HG03521 (cell line): ENCODE results near the gene KDELR1.

Experiments used
- ATAC-seq: cut with Tn5 transposase; IDR thresholded peaks from one replicate; pipeline ENCODE4 v1.9.1; 2021; ENCODE audit warnings: mild to moderate bottlenecking, moderate library complexity; ENCODE audit not compliant: unreplicated experiment

The KDELR1 gene

DNA sequence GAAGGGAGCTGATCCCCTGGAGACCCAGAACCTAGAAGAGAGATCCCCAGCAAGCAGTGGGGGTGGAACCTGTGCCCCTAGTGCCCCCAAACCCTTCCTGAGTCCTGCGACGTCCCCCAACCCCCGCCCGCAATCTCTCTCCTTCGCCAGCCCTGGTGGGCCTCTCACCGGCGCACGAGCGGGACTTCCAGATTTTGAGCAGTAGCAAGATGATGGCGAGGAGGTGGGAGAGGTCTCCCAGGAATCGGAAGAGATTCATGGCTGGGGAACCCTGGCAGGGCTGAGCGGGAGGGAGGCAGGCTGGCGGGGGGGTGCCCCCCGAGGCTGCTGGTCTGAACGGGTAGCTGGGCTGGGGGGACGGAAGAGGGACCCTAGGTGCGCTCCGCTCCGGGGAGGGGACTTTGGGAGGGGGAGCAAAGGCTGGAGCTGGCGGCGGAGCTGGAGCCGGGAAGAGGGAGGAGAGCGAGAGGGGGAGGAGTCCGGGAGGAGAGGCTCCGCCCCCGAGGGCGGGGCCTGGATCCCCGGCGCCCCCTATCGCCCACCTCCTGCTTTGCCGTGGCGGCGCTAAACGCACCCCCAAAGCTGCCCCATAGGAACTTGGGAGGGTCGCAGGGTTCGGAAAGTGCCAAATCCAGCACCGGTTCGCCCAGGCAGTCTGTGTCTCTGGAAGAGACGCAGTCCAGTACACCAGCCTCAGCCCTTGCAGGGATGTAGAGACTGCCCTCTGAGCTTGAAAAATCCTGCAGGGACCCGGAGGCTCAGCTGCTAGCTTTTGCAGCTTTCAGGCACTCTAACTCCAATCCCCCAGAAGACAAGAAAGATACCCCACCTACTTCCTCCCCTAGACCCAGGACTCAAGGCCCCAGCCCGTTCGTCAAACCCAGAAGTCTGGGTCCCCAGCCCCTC, at the start of gene KDELR1:
KDELR1 (minus strand) TSS at position 452 of the 906 bp plus-strand sequence; CDS start at position 259, 193 bp downstream.
- peak; percentile 59 for ATAC-seq

DNA sequence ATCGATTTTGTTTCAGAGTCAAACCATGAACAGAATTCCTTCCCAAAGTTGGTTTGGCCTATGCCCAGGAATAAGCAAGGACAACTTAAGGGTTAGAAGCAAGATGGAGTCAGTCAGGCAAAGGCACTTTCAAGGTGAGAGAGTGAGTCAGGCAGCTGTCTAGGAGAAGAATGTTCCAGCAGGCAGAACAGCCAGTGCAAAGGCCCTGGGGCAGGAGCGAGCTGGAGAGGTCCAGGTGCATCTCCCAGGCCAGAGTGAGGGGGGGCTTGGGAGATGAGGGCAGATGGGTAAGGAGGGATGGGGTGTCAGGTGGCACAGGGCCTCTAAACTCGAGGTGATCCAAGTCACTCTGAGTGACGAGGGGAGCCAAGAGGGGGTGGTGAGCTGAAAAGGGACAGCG, 45.2 kb upstream of the KDELR1 start:
- ATAC-seq = no peak

GRCh38 chr19:48433337-48433736, 42.0 kb upstream of the KDELR1 start:
- ATAC-seq = no peak

GRCh38 chr19:48428670-48429069, 37.3 kb upstream of the KDELR1 start:
- ATAC-seq = no peak

DNA sequence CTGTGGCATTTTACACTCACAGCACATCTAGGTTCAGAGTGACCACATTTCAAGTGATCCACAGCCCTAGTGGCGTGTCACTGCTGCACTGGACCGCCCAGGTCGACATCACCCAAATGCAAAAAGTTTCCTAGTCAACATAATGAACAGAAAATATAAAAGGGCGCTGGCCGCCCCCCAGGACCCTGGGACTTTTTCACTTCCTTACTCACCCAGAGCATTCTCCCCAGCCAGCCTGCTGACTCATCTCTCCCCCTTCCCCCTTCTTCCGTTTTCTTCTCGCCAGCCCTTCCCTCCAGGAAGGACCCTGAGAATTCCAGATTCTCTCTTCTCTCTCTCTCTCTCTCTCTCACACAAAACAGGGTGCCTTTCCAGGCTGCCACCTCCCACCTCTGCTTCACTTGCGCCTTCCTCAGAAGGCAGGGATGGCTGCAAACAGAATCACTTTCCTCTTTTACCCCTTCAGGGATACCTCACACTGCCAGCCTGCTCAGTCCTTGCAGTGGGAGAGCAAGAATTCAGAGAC, 33.4 kb upstream of the KDELR1 start:
- ATAC-seq = no peak

- ATAC-seq = no peak
These were observed 30.2 kb upstream of the KDELR1 start for GRCh38 chr19:48421548-48421947.

DNA sequence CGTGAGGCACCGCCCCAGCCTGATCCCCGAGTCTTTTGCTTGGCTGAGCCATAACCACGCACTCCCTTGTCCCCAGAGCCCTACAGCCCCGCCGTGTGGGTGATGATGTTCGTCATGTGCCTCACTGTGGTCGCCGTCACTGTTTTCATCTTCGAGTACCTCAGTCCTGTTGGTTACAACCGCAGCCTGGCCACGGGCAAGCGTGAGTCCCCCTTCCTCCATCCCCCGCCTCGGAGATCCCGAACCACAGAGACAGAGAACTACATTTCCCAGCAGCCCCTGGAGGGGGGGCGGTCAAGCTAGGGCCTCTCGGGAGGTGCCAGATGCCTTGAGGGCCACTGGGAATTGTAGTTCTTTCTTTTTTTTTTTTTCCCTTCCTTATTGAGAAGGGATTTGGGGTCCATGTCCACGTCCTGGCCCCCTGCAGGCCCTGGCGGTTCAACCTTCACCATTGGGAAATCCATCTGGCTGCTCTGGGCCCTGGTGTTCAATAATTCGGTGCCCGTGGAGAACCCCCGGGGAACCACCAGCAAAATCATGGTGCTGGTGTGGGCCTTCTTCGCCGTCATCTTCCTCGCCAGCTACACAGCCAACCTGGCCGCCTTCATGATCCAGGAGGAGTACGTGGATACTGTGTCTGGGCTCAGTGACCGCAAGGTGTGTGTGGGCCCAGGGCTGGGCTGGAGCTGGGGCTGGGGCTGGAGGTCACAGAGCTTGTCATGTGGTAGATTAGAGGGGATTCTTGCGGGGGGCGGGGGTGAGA, 28.0 kb upstream of the KDELR1 start:
- peak; percentile 62 for ATAC-seq

DNA sequence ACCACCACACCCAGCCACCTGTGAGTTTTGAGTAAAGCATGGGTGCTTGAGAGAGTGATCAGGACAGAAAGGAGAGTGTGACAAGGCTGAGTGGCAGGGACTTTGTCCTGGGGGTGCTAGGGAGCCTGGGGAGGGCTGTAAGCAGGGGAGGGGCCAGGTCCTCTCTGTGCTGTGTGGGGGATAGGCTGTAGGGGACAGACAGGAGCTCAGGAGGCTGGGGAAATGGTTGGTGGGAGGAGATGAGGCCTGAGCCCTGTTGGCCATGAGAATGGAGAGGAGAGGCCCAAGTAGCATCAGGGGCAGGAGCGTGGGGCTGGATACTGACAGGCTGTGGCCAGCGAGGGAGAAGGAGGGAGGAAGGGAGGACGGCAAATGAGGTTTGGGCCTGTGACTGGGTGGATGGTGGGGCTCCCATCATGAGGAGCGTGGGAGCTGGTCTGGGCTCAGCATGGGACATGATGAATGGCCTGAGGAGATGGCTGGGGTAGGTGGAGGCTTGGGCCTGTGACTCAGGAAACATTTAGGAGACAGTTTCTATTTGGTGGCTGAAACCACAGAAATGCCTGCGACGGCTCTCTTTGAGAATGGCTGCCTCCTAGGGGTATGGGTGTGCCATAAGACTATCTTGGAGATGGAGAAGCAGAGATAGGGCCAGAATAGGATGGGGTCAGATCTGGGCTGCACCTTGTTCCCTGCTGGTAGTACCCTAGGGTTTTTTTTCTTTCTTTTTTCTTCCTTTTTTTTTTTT, 27.1 kb upstream of the KDELR1 start:
- ATAC-seq = no peak

GRCh38 chr19:48417421-48417820, 26.1 kb upstream of the KDELR1 start:
- no peak for ATAC-seq

DNA sequence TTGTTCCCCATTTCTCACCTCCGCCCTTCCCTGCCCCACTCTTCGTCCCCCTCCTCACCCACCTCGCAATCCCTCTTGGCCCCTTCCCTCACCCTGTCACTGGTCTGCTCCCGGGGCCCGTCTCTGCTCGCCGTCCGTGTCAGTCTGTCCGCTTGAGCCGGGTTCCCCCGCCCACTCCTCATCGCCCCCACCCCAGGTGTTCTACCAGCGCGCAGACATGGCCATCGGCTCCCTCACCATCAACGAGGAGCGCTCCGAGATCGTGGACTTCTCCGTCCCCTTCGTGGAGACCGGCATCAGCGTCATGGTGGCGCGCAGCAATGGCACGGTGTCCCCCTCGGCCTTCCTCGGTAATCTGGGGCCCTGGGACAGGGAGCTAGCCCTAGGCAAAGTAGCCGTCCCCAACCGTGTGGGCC, 24.5 kb upstream of the KDELR1 start:
- ATAC-seq = no peak

GRCh38 chr19:48415395-48415794, 24.0 kb upstream of the KDELR1 start:
- ATAC-seq = no peak

- ATAC-seq = no peak
These were observed 22.7 kb upstream of the KDELR1 start for GRCh38 chr19:48413879-48414587.

- no peak for ATAC-seq
These were observed 14.5 kb upstream of the KDELR1 start for GRCh38 chr19:48405850-48406249.

DNA sequence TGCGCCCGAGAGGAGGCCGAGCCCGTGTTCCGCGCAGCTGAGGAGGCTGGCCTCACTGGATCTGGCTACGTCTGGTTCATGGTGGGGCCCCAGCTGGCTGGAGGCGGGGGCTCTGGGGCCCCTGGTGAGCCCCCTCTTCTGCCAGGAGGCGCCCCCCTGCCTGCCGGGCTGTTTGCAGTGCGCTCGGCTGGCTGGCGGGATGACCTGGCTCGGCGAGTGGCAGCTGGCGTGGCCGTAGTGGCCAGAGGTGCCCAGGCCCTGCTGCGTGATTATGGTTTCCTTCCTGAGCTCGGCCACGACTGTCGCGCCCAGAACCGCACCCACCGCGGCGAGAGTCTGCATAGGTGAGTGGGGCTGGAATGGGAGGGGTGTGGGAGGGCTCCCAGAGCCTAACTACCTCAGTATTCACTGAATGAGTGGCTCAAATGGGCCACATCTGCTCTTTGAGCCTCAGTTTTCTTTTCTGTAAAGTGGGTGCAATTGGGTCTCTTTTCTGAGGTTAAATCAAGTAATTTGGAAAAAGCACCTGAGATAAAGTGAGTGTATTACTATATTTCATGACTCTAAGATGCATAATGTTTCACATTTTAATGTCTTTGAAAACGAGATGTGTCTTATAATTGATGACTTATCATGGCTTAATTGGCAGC, 13.8 kb upstream of the KDELR1 start:
- no peak for ATAC-seq

DNA sequence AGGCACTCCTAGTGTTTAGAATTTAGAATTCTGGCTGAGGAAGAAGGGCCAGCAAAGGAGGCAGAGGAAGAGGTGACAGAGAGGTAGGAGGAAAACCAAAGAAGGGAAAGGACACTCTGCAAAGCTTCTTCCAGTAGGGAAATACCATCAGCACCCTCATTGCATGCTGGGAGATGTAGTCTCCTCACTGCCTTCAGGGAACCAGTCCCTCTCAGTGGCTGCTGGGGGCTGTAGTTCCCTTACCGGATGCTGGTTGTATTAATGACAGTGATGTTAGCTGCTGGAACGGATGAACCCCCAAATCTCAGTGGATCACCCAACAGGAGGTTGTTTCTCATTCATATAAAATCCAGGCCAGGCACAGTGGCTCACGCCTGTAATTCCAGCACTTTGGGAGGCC, 12.3 kb upstream of the KDELR1 start:
- ATAC-seq = peak; percentile 48

DNA sequence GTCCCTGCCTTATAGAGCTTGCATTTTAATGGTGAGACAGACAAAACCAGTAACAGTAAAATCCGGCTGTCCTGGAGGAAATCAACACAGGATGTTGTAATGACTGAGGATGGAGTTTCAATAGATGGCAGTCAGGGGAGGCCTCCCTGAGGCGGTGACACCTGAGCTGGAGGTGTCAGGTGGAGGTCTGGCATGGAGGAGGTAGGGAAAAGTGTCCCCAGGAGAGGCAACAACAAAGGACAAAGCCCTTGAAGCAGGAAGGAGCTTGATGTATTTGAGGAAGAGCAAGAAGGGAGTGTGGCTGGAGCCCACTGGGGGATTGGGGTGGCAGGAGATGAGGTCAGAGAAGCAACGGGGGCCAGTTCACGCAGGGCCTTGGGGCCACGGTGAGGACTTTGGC, 9.9 kb upstream of the KDELR1 start:
- ATAC-seq = no peak

DNA sequence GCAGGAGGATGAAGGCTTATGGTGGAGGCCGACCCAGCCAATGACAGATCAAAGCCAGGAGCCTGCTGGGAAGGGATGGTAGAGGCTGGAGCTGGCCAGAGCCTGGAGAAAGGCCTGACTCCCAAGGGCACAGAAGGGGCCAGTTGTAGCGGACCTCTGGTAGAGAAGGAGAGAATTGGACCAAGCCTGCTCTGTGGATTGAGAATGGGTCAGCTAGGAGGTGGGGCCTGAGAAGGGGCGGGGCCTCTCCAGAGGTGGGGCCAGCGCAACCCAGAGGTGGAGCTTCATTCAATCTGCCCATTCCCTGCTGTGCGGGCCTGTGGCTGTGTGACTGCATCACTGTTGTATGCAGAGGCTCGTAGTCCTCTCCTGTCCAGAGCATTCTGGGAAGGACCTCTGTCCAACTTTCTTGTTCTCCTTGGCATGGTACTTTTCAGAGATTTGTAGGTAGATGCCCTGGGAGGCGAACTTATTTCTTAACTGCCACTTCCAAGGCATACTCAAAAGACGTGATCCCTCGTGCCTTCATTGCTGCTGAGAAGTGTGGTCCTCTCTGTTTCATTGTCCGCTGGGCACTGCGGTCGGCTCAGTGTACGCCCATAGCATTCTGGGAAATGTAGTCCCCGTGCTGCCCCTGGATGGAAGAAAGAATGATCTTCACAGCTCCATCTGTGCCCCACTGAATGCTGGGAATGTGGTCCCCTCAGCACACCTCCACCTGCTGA, 8.8 kb upstream of the KDELR1 start:
- ATAC-seq = no peak

DNA sequence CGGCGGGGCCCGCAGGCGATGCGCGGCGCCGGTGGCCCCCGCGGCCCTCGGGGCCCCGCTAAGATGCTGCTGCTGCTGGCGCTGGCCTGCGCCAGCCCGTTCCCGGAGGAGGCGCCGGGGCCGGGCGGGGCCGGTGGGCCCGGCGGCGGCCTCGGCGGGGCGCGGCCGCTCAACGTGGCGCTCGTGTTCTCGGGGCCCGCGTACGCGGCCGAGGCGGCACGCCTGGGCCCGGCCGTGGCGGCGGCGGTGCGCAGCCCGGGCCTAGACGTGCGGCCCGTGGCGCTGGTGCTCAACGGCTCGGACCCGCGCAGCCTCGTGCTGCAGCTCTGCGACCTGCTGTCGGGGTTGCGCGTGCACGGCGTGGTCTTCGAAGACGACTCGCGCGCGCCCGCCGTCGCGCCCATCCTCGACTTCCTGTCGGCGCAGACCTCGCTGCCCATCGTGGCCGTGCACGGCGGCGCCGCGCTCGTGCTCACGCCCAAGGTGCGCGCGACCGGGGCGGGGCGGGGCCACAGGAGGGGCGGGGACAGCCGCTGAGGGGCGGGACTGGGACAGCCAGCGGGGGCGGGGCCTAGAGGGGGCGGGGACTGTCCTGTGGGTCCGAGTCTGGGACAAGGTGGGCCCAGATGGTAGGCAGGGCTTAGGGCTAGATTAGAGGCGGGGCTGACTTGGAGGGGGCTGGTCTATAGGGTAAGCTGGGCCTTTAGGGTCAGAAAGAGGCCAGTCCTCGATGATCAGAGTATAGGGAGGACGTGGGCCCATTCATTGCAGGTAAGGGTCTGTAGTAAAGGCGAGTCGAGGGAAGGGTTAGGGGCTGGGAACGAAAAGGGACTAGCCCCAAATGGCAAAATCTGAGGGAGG, 7.3 kb upstream of the KDELR1 start:
- ATAC-seq = peak; percentile 61

DNA sequence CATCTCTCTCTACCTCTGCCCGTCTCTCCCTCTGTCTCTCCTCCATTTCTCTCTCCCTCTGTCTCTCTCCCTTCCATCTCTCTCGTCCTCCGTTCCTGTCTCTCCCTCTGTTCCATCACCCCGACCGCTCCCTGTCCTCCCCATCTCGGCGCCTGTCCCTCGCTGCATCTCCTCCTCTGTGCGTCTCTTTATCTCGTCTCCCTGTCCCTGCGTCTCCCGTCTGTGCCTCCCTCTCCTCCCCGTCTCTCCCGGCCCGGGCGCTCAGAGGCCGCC, 6.7 kb upstream of the KDELR1 start:
- ATAC-seq = no peak
